Measurements from ENCODE around the gene CDC14B.

CDC14B gene

GRCh38 chr9:96500696-96501632, 118.7 kb downstream of the CDC14B start:
- Mint-ChIP-seq H3K4me3 (no peak overlapping the region), H3K9me3 (no peaks in the 10 kb centered on the region), H3K27ac (no peak overlapping the region), H3K27me3 (no peaks in the 10 kb centered on the region), H3K36me3 (ENCODE audit: low read depth) (no peaks in the 10 kb centered on the region), H3K4me1 (ENCODE audit: low read depth) (no peaks in the 10 kb centered on the region)

- H3K4me1 Mint-ChIP-seq (ENCODE audit: low read depth): no peaks in the 10 kb centered on the region
- H3K27me3 Mint-ChIP-seq: no peaks in the 10 kb centered on the region
- H3K27ac Mint-ChIP-seq: no peak overlapping the region
- no peak overlapping the region for H3K4me3 Mint-ChIP-seq
- no peaks in the 10 kb centered on the region for H3K9me3 Mint-ChIP-seq
- no peaks in the 10 kb centered on the region for H3K36me3 Mint-ChIP-seq (ENCODE audit: low read depth)
These were observed 120.4 kb downstream of the CDC14B start for GRCh38 chr9:96499257-96499656.

GRCh38 chr9:96498796-96499195, 120.8 kb downstream of the CDC14B start:
- Mint-ChIP-seq H3K27ac (no peak overlapping the region), H3K27me3 (no peaks in the 10 kb centered on the region), H3K4me3 (no peak overlapping the region), H3K9me3 (no peaks in the 10 kb centered on the region), H3K4me1 (ENCODE audit: low read depth) (no peaks in the 10 kb centered on the region), H3K36me3 (ENCODE audit: low read depth) (no peaks in the 10 kb centered on the region)

GRCh38 chr9:96497117-96497399, 122.6 kb downstream of the CDC14B start:
- no peaks in the 10 kb centered on the region for H3K36me3 Mint-ChIP-seq (ENCODE audit: low read depth)
- H3K4me1 Mint-ChIP-seq (ENCODE audit: low read depth): no peaks in the 10 kb centered on the region
- H3K9me3 Mint-ChIP-seq: no peaks in the 10 kb centered on the region
- H3K27ac Mint-ChIP-seq: no peak overlapping the region
- no peaks in the 10 kb centered on the region for H3K27me3 Mint-ChIP-seq
- no peak overlapping the region for H3K4me3 Mint-ChIP-seq

GRCh38 chr9:96496368-96497116, 123.1 kb downstream of the CDC14B start:
- H3K27ac Mint-ChIP-seq: no peak overlapping the region
- H3K27me3 Mint-ChIP-seq: no peaks in the 10 kb centered on the region
- no peaks in the 10 kb centered on the region for H3K9me3 Mint-ChIP-seq
- no peak overlapping the region for H3K4me3 Mint-ChIP-seq
- H3K36me3 Mint-ChIP-seq (ENCODE audit: low read depth): peaks cover 3% of the 10 kb centered on the region
- H3K4me1 Mint-ChIP-seq (ENCODE audit: low read depth): peaks cover 4% of the 10 kb centered on the region

- Mint-ChIP-seq H3K27me3 (no peaks in the 10 kb centered on the region), H3K4me3 (no peak overlapping the region)
These were observed 124.3 kb downstream of the CDC14B start for GRCh38 chr9:96495341-96495740.

GRCh38 chr9:96494215-96494800, 125.3 kb downstream of the CDC14B start:
- peaks cover 10% of the 10 kb centered on the region for H3K4me1 Mint-ChIP-seq (ENCODE audit: low read depth)
- H3K36me3 Mint-ChIP-seq (ENCODE audit: low read depth): peaks cover 22% of the 10 kb centered on the region
- H3K27me3 Mint-ChIP-seq: no peaks in the 10 kb centered on the region
- H3K4me3 Mint-ChIP-seq: no peak overlapping the region
- no peak overlapping the region for H3K27ac Mint-ChIP-seq
- H3K9me3 Mint-ChIP-seq: no peaks in the 10 kb centered on the region

More at GRCh38 chr9:96495341-96495740, 124.3 kb downstream of the CDC14B start:
- Mint-ChIP-seq H3K9me3 (no peaks in the 10 kb centered on the region), H3K27ac (no peak overlapping the region), H3K4me1 (ENCODE audit: low read depth) (peaks cover 10% of the 10 kb centered on the region), H3K36me3 (ENCODE audit: low read depth) (peaks cover 13% of the 10 kb centered on the region)

- no peaks in the 10 kb centered on the region for H3K9me3 Mint-ChIP-seq
- H3K4me3 Mint-ChIP-seq: no peak overlapping the region
- no peak overlapping the region for H3K27ac Mint-ChIP-seq
- peaks cover 10% of the 10 kb centered on the region for H3K4me1 Mint-ChIP-seq (ENCODE audit: low read depth)
- H3K27me3 Mint-ChIP-seq: no peaks in the 10 kb centered on the region
- peaks cover 24% of the 10 kb centered on the region for H3K36me3 Mint-ChIP-seq (ENCODE audit: low read depth)
These were observed 125.9 kb downstream of the CDC14B start for GRCh38 chr9:96493757-96494156.

GRCh38 chr9:96492993-96493531, 126.6 kb downstream of the CDC14B start:
- H3K27me3 Mint-ChIP-seq: no peaks in the 10 kb centered on the region
- H3K27ac Mint-ChIP-seq: peak overlapping the region; percentile 54
- H3K36me3 Mint-ChIP-seq (ENCODE audit: low read depth): peaks cover 29% of the 10 kb centered on the region
- peaks cover 10% of the 10 kb centered on the region for H3K4me1 Mint-ChIP-seq (ENCODE audit: low read depth)
- H3K9me3 Mint-ChIP-seq: no peaks in the 10 kb centered on the region
- H3K4me3 Mint-ChIP-seq: no peak overlapping the region

- H3K4me3 Mint-ChIP-seq: no peak overlapping the region
These were observed 127.6 kb downstream of the CDC14B start for GRCh38 chr9:96491880-96492525.

GRCh38 chr9:96491079-96491879, 128.4 kb downstream of the CDC14B start:
- Mint-ChIP-seq H3K9me3 (no peaks in the 10 kb centered on the region), H3K4me3 (no peak overlapping the region), H3K27ac (peak overlapping the region; percentile 56), H3K36me3 (ENCODE audit: low read depth) (peaks cover 33% of the 10 kb centered on the region), H3K27me3 (no peaks in the 10 kb centered on the region), H3K4me1 (ENCODE audit: low read depth) (peaks cover 10% of the 10 kb centered on the region)

More at GRCh38 chr9:96491880-96492525, 127.6 kb downstream of the CDC14B start:
- H3K36me3 Mint-ChIP-seq (ENCODE audit: low read depth): peaks cover 33% of the 10 kb centered on the region
- H3K4me1 Mint-ChIP-seq (ENCODE audit: low read depth): peaks cover 10% of the 10 kb centered on the region
- no peaks in the 10 kb centered on the region for H3K9me3 Mint-ChIP-seq
- H3K27ac Mint-ChIP-seq: peak overlapping the region; percentile 56
- no peaks in the 10 kb centered on the region for H3K27me3 Mint-ChIP-seq

GRCh38 chr9:96490534-96491078, 129.0 kb downstream of the CDC14B start:
- Mint-ChIP-seq H3K27ac (no peak overlapping the region), H3K27me3 (no peaks in the 10 kb centered on the region), H3K4me3 (no peak overlapping the region), H3K36me3 (ENCODE audit: low read depth) (peaks cover 33% of the 10 kb centered on the region), H3K4me1 (ENCODE audit: low read depth) (peaks cover 10% of the 10 kb centered on the region), H3K9me3 (no peaks in the 10 kb centered on the region)

- Mint-ChIP-seq H3K27me3 (no peaks in the 10 kb centered on the region), H3K4me3 (no peak overlapping the region), H3K4me1 (ENCODE audit: low read depth) (peaks cover 15% of the 10 kb centered on the region), H3K36me3 (ENCODE audit: low read depth) (peaks cover 33% of the 10 kb centered on the region), H3K27ac (no peak overlapping the region), H3K9me3 (no peaks in the 10 kb centered on the region)
These were observed 130.1 kb downstream of the CDC14B start for GRCh38 chr9:96489482-96489979.
